Measurements from ENCODE around the gene PIGQ.
A peak's percentile ranks its signal among the peaks of the same experiment; 100 is the strongest.

The PIGQ gene

GRCh38 chr16:555528-556473 lies 14.0 kb upstream of the PIGQ start:
- no peak for DNase-seq (ENCODE audit: low spot score)

GRCh38 chr16:556474-557173 lies 13.1 kb upstream of the PIGQ start:
- DNase-seq (ENCODE audit: low spot score), result no peak

- no peak for DNase-seq (ENCODE audit: low spot score)
Observed at GRCh38 chr16:557463-558297, 12.1 kb upstream of the PIGQ start.

- no peak for DNase-seq (ENCODE audit: low spot score)
Observed at GRCh38 chr16:558298-559020, 11.3 kb upstream of the PIGQ start.

GRCh38 chr16:559021-559380 lies 10.8 kb upstream of the PIGQ start:
- DNase-seq (ENCODE audit: low spot score), result no peak

GRCh38 chr16:559411-560203 lies 10.2 kb upstream of the PIGQ start:
- no peak for DNase-seq (ENCODE audit: low spot score)

GRCh38 chr16:560204-560700 lies 9.5 kb upstream of the PIGQ start, which contains the start of gene PRR35:
Gene PRR35 (plus strand): TSS chr16:560394. CDS start chr16:563295, 2,901 bp downstream.
- no peak for DNase-seq (ENCODE audit: low spot score)

GRCh38 chr16:560701-561412 lies 8.9 kb upstream of the PIGQ start:
- no peak for DNase-seq (ENCODE audit: low spot score)

- DNase-seq (ENCODE audit: low spot score), result no peak
Observed at GRCh38 chr16:561413-561794, 8.4 kb upstream of the PIGQ start.

GRCh38 chr16:561957-562938 lies 7.5 kb upstream of the PIGQ start:
- no peak for DNase-seq (ENCODE audit: low spot score)

GRCh38 chr16:563072-563644 lies 6.6 kb upstream of the PIGQ start:
- DNase-seq (ENCODE audit: low spot score), result no peak

GRCh38 chr16:564690-565418 lies 4.9 kb upstream of the PIGQ start:
- DNase-seq (ENCODE audit: low spot score), result no peak

GRCh38 chr16:565419-566330 lies 4.1 kb upstream of the PIGQ start:
- DNase-seq (ENCODE audit: low spot score), result no peak

- DNase-seq (ENCODE audit: low spot score), result peak; percentile 65
Observed at GRCh38 chr16:566475-567372, 3.0 kb upstream of the PIGQ start, which contains the start of gene NHLRC4. Gene NHLRC4 (plus strand): TSS chr16:567005. CDS start chr16:568048, 1,043 bp downstream.

All from GM03348 (cell line).